ENCODE data around the gene XIRP2.

DNA sequence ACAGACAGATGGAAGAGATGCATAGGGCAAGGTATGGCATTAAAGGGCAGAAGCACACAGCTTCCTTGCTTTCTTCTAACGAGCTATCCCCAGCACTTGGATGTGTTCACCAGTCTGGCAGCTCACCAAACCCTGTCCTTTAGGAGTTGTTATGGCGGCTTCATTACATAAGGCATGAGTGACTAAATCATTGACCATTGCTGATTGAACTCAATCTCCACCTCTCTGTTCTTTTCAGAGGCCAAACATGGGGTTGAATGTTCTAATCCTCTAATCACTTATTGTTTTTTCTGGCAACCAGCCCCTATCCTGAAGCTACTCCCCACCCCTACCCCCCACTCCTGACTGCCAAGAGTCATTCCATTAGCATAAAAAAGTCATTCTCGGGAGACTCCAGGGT lies 301.8 kb downstream of the XIRP2 start:
- TF ChIP-seq POLR2A (IDR thresholded peaks at IDR 0.05) (no peak), POLR2AphosphoS5 (IDR thresholded peaks at IDR 0.05) (no peak), EP300 (IDR thresholded peaks at IDR 0.05) (no peak)
- TF ChIP-seq, protein P1, sequence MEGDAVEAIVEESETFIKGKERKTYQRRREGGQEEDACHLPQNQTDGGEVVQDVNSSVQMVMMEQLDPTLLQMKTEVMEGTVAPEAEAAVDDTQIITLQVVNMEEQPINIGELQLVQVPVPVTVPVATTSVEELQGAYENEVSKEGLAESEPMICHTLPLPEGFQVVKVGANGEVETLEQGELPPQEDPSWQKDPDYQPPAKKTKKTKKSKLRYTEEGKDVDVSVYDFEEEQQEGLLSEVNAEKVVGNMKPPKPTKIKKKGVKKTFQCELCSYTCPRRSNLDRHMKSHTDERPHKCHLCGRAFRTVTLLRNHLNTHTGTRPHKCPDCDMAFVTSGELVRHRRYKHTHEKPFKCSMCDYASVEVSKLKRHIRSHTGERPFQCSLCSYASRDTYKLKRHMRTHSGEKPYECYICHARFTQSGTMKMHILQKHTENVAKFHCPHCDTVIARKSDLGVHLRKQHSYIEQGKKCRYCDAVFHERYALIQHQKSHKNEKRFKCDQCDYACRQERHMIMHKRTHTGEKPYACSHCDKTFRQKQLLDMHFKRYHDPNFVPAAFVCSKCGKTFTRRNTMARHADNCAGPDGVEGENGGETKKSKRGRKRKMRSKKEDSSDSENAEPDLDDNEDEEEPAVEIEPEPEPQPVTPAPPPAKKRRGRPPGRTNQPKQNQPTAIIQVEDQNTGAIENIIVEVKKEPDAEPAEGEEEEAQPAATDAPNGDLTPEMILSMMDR (IDR thresholded peaks at IDR 0.05): no peak
